Measurements from ENCODE around the gene ALMS1. TPM values are rescaled to one million over a fixed set of nuclear protein-coding genes. Genes with fewer than 3 reads are reported as not detected.

The ALMS1 gene
- total and polyA plus RNA-seq, 2 donors (not counting 3 experiments of a cell fraction or from before 2014, with no cell fraction given) = 5.7 to 15.4 TPM

DNA sequence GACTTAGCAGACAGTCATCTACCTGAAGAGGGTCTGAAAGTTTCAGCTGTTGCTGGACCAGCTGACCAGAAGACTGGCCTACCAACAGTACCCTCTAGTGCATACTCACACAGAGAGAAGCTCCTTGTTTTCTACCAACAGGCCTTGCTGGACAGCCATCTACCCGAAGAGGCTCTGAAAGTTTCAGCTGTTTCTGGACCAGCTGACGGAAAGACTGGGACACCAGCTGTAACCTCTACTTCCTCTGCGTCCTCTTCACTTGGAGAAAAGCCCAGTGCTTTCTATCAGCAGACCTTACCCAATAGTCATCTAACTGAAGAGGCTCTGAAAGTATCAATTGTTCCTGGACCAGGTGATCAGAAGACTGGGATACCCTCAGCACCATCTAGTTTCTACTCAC, 63.2 kb downstream of the ALMS1 start:
- no peaks in the 10 kb centered on the region for H3K27me3 ChIP-seq (ENCODE audit: control insufficient read depth in 2 of 2, insufficient read depth in 2 of 2, low read length in 2 of 2)
- no peak overlapping the region for H3K4me2 ChIP-seq (ENCODE audit: insufficient read depth, low read length)
- peaks cover 2% of the 10 kb centered on the region for H4K20me1 ChIP-seq (replicated peaks; ENCODE audit: control insufficient read depth, extremely low read depth, insufficient read depth, low read length)
- TF ChIP-seq FOS (IDR thresholded peaks at IDR 0.05; ENCODE audit: borderline replicate concordance, insufficient read depth, low read length) = no peak
- TF ChIP-seq POLR2AphosphoS5 (IDR thresholded peaks at IDR 0.05; ENCODE audit: insufficient read depth, low read depth, low read length) = no peak
- TF ChIP-seq GATA2 (IDR thresholded peaks at IDR 0.05; ENCODE audit: insufficient read depth, insufficient read length, low read depth, low read length) = no peak
- TF ChIP-seq JUN (IDR thresholded peaks at IDR 0.05; ENCODE audit: borderline replicate concordance, insufficient read depth, insufficient read length, low read depth) = no peak
- TF ChIP-seq POLR2A (IDR thresholded peaks at IDR 0.05; ENCODE audit: low read depth, low read length) = no peak
- TF ChIP-seq, protein P1, sequence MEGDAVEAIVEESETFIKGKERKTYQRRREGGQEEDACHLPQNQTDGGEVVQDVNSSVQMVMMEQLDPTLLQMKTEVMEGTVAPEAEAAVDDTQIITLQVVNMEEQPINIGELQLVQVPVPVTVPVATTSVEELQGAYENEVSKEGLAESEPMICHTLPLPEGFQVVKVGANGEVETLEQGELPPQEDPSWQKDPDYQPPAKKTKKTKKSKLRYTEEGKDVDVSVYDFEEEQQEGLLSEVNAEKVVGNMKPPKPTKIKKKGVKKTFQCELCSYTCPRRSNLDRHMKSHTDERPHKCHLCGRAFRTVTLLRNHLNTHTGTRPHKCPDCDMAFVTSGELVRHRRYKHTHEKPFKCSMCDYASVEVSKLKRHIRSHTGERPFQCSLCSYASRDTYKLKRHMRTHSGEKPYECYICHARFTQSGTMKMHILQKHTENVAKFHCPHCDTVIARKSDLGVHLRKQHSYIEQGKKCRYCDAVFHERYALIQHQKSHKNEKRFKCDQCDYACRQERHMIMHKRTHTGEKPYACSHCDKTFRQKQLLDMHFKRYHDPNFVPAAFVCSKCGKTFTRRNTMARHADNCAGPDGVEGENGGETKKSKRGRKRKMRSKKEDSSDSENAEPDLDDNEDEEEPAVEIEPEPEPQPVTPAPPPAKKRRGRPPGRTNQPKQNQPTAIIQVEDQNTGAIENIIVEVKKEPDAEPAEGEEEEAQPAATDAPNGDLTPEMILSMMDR (IDR thresholded peaks at IDR 0.05; ENCODE audit: extremely low read depth in 1 of 2, insufficient read depth in 1 of 2, low read depth in 1 of 2, low read length in 2 of 2) = no peak
- no peak for TF ChIP-seq EZH2 (IDR thresholded peaks at IDR 0.05; ENCODE audit: borderline replicate concordance, low read depth, low read length, severe bottlenecking)
- TF ChIP-seq, protein P2, sequence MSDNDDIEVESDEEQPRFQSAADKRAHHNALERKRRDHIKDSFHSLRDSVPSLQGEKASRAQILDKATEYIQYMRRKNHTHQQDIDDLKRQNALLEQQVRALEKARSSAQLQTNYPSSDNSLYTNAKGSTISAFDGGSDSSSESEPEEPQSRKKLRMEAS (IDR thresholded peaks at IDR 0.05; ENCODE audit: insufficient read depth, insufficient read length) = no peak
- TF ChIP-seq MYC (IDR thresholded peaks at IDR 0.05; ENCODE audit: low read depth, low read length) = no peak
- dilution Hi-C loops (cut with MboI; ENCODE audit: extremely low pct_ligation_motif_present, low sequenced_read_pairs) = no loop called here
- H2AFZ ChIP-seq (ENCODE audit: low read depth, low read length) = no peak overlapping the region
- no peaks in the 10 kb centered on the region for H3K9me3 ChIP-seq (replicated peaks; ENCODE audit: control insufficient read depth, insufficient read depth, low read length)
- H3K79me2 ChIP-seq (ENCODE audit: control insufficient read depth, insufficient read depth, low read length) = no peaks in the 10 kb centered on the region
- DNase-seq (ENCODE audit: low read depth, low spot score) (no peak), FAIRE-seq (no peak)
- no peaks in the 10 kb centered on the region for H3K4me1 ChIP-seq (ENCODE audit: control insufficient read depth, extremely low read depth, insufficient read depth, low read length)
- POLR2A ChIA-PET = no interaction called here
- no peak overlapping the region for H3K9ac ChIP-seq (replicated peaks; ENCODE audit: extremely low read depth, insufficient read depth, low read length)
- no TSS peak for BruUV-seq (replicated peaks)
- H3K4me3 ChIP-seq (replicated peaks in 1 of 3; ENCODE audit: insufficient read depth in 1 of 3, low read depth in 1 of 3, low read length in 3 of 3) = no peak overlapping the region
- H3K36me3 ChIP-seq (ENCODE audit: control insufficient read depth in 2 of 2, extremely low read depth in 1 of 2, insufficient read depth in 2 of 2, low read length in 2 of 2) = peaks cover 2 to 4% of the 10 kb centered on the region in 2 experiments
- intact Hi-C loops (cut with micrococcal nuclease) = no loop called here
- no peaks in the 10 kb centered on the region for H3K9me1 ChIP-seq (replicated peaks; ENCODE audit: control insufficient read depth, extremely low read depth, insufficient read depth, low read length)
- H3K27ac ChIP-seq (ENCODE audit: insufficient read depth, low read depth, low read length) = no peak overlapping the region
- CTCF ChIA-PET = interaction anchor here (1.0 kb wide), 1 partner anchor 89 kb away, joined by 3 read pairs; no protein-coding TSS in a partner anchor
